NK-92 (cell line): Measurements from ENCODE around the gene ERAP2.
"Not testable (repeated sequence)": the region's sequence is repeated elsewhere in the genome, so short reads cannot be mapped to it uniquely, and the experiment has no call there.

Source experiments
- DNase-seq: peaks from one replicate; lab custom pipeline; 2025; ENCODE audit not compliant: unreplicated experiment; lab: John Stamatoyannopoulos, UW

Gene ERAP2

GRCh38 chr5:96863949-96864584 lies 12.2 kb upstream of the ERAP2 start:
- no peak for DNase-seq

GRCh38 chr5:96864922-96865530 lies 11.3 kb upstream of the ERAP2 start:
- no peak for DNase-seq

- DNase-seq, result no peak
These were observed 7.5 kb upstream of the ERAP2 start for GRCh38 chr5:96868603-96869371.

- no peak for DNase-seq
These were observed 7.0 kb upstream of the ERAP2 start for GRCh38 chr5:96869372-96869641.

- no peak for DNase-seq
These were observed 5.9 kb upstream of the ERAP2 start for GRCh38 chr5:96870094-96871026.

GRCh38 chr5:96871027-96871399 lies 5.3 kb upstream of the ERAP2 start:
- DNase-seq, result no peak

- no peak for DNase-seq
These were observed 4.6 kb upstream of the ERAP2 start for GRCh38 chr5:96871686-96872085.

- no peak for DNase-seq
These were observed 2.9 kb upstream of the ERAP2 start for GRCh38 chr5:96873449-96873848.

GRCh38 chr5:96874631-96875030 lies 1.7 kb upstream of the ERAP2 start:
- DNase-seq, result no peak

- no peak for DNase-seq
These were observed 459 bp upstream of the ERAP2 start for GRCh38 chr5:96875791-96876291.

- not testable (repeated sequence) for DNase-seq
These were observed 723 bp downstream of the ERAP2 start for GRCh38 chr5:96876977-96877469.

GRCh38 chr5:96879665-96880064 lies 3.4 kb downstream of the ERAP2 start:
- DNase-seq, result no peak

- DNase-seq, result no peak
These were observed 4.3 kb downstream of the ERAP2 start for GRCh38 chr5:96880444-96881164.

GRCh38 chr5:96881511-96882115 lies 5.3 kb downstream of the ERAP2 start:
- DNase-seq, result no peak

- DNase-seq, result no peak
These were observed 7.6 kb downstream of the ERAP2 start for GRCh38 chr5:96883871-96884270.

- DNase-seq, result no peak
These were observed 8.7 kb downstream of the ERAP2 start for GRCh38 chr5:96884995-96885394.

GRCh38 chr5:96885518-96886338 lies 9.4 kb downstream of the ERAP2 start:
- DNase-seq, result no peak

GRCh38 chr5:96893342-96893741 lies 17.0 kb downstream of the ERAP2 start:
- no peak for DNase-seq

- no peak for DNase-seq
These were observed 20.0 kb downstream of the ERAP2 start for GRCh38 chr5:96896276-96896675.
